HEK293 (cell line): Measurements from ENCODE around the gene DHX32.
"Not testable (repeated sequence)": the region's sequence is repeated elsewhere in the genome, so short reads cannot be mapped to it uniquely, and the experiment has no call there.

Experiments
- CTCF ChIA-PET: fragments of 350-600 bp; formaldehyde crosslinking; extraction: SDS; loops from one replicate; lab custom pipeline; 2021; ENCODE audit warnings: antibody characterized with exemption; lab: Yijun Ruan, JAX
- POLR2A ChIA-PET: fragments of 300-600 bp; formaldehyde crosslinking; extraction: SDS; loops from one replicate; lab custom pipeline; 2020; ENCODE audit warnings: antibody characterized with exemption, inconsistent platforms; lab: Yijun Ruan, JAX
- H3K27ac ChIP-seq: fragments of 200-500 bp; sonication (Bioruptor generic); 2 replicates; pipeline ENCODE4 v1.5.1; 2014; ENCODE audit warnings: low read depth, low read length, control low read depth, inconsistent platforms; ENCODE audit errors: extremely low read depth
- H3K36me3 ChIP-seq, 2 experiments: fragments of 200-500 bp in 1 of 2; sonication (Bioruptor generic) in 1 of 2; 1 replicate in 1 of 2; 2 replicates in 1 of 2; pipeline ENCODE4 v1.5.1; 2014 to 2017; ENCODE audit warnings: inconsistent platforms in 2 of 2, low read length in 2 of 2; ENCODE audit not compliant: control insufficient read depth in 2 of 2, insufficient read depth in 1 of 2
- H3K4me1 ChIP-seq: fragments of 200-500 bp; sonication (Bioruptor generic); 2 replicates; pipeline ENCODE4 v1.5.1; 2014; ENCODE audit warnings: mild to moderate bottlenecking, low read length, inconsistent platforms; ENCODE audit not compliant: control insufficient read depth, insufficient read depth
- H3K4me3 ChIP-seq: 2 replicates; pipeline ENCODE4 v1.5.1; 2011; ENCODE audit warnings: low read depth, mild to moderate bottlenecking, control low read depth, low read length, moderate library complexity
- H3K9me3 ChIP-seq: fragments of 200-500 bp; sonication (Bioruptor generic); 2 replicates; pipeline ENCODE4 v1.5.1; 2014; ENCODE audit warnings: low read depth, low read length, inconsistent platforms; ENCODE audit not compliant: control insufficient read depth, insufficient read depth
- GLIS1 ChIP-seq: fragments of 450-650 bp; formaldehyde crosslinking; IDR thresholded peaks from 2 replicates; pipeline ENCODE4 v1.5.1; 2016; ENCODE audit warnings: missing biosample characterization, missing genetic modification characterization
- GLIS2 ChIP-seq: fragments of 450-650 bp; formaldehyde crosslinking; IDR thresholded peaks from 2 replicates; pipeline ENCODE4 v1.5.1; 2016; ENCODE audit warnings: missing biosample characterization, missing genetic modification characterization
- IKZF3 ChIP-seq: fragments of 450-650 bp; IDR thresholded peaks from 2 replicates; pipeline ENCODE4 v1.5.0; 2018; ENCODE audit warnings: missing biosample characterization, mild to moderate bottlenecking, missing genetic modification characterization, moderate library complexity
- PRDM1 ChIP-seq: fragments of 450-650 bp; formaldehyde crosslinking; IDR thresholded peaks from 2 replicates; pipeline ENCODE4; 2016; ENCODE audit warnings: missing biosample characterization, missing genetic modification characterization
- SP3 ChIP-seq: fragments of 450-650 bp; formaldehyde crosslinking; IDR thresholded peaks from 2 replicates; pipeline ENCODE4 v1.5.1; 2016; ENCODE audit warnings: missing biosample characterization, missing genetic modification characterization
- ZBTB11 ChIP-seq: fragments of 450-650 bp; formaldehyde crosslinking; conservative IDR thresholded peaks from 2 replicates; pipeline ENCODE4 v1.5.1; 2016; ENCODE audit warnings: low read depth, missing biosample characterization, missing genetic modification characterization
- ZBTB17 ChIP-seq: fragments of 450-650 bp; formaldehyde crosslinking; IDR thresholded peaks from 2 replicates; pipeline ENCODE4 v1.5.1; 2016; ENCODE audit warnings: missing biosample characterization, missing genetic modification characterization
- ZBTB20 ChIP-seq: fragments of 450-650 bp; formaldehyde crosslinking; IDR thresholded peaks from 2 replicates; pipeline ENCODE4 v1.5.1; 2016; ENCODE audit warnings: missing biosample characterization, missing genetic modification characterization
- ZBTB26 ChIP-seq: fragments of 450-650 bp; formaldehyde crosslinking; optimal IDR thresholded peaks from 2 replicates; pipeline ENCODE3; 2016; ENCODE audit warnings: missing biosample characterization, mild to moderate bottlenecking, missing genetic modification characterization
- ZBTB8A ChIP-seq: fragments of 450-650 bp; formaldehyde crosslinking; IDR thresholded peaks from 2 replicates; pipeline ENCODE4 v1.5.1; 2016; ENCODE audit warnings: missing biosample characterization, missing genetic modification characterization
- ZIC2 ChIP-seq: fragments of 450-650 bp; formaldehyde crosslinking; IDR thresholded peaks from 2 replicates; pipeline ENCODE4 v1.5.1; 2016; ENCODE audit warnings: missing biosample characterization, missing genetic modification characterization
- ZNF335 ChIP-seq: fragments of 450-650 bp; formaldehyde crosslinking; conservative IDR thresholded peaks from 2 replicates; pipeline ENCODE4 v1.5.1; 2016; ENCODE audit warnings: missing biosample characterization, missing genetic modification characterization
- ZNF341 ChIP-seq: fragments of 450-650 bp; formaldehyde crosslinking; IDR thresholded peaks from 2 replicates; pipeline ENCODE4; 2016; ENCODE audit warnings: low read depth, missing biosample characterization, missing genetic modification characterization
- ZNF366 ChIP-seq: fragments of 450-650 bp; formaldehyde crosslinking; conservative IDR thresholded peaks from 2 replicates; pipeline ENCODE4 v1.5.1; 2016; ENCODE audit warnings: missing biosample characterization, missing genetic modification characterization
- ZNF423 ChIP-seq: fragments of 450-650 bp; formaldehyde crosslinking; IDR thresholded peaks from 2 replicates; pipeline ENCODE4 v1.5.1; 2016; ENCODE audit warnings: missing biosample characterization, missing genetic modification characterization
- ZNF600 ChIP-seq: fragments of 450-650 bp; formaldehyde crosslinking; IDR thresholded peaks from 2 replicates; pipeline ENCODE4 v1.5.1; 2016; ENCODE audit warnings: missing biosample characterization, missing genetic modification characterization
- ZSCAN30 ChIP-seq: fragments of 450-650 bp; IDR thresholded peaks from 2 replicates; pipeline ENCODE4 v1.5.1; 2018; ENCODE audit warnings: missing biosample characterization, mild to moderate bottlenecking, missing genetic modification characterization, moderate library complexity
- TF ChIP-seq, protein P1 (sequence below): sonication (generic); formaldehyde crosslinking; IDR thresholded peaks from 2 replicates; pipeline ENCODE4 v1.8.1; 2022; ENCODE audit warnings: mild to moderate bottlenecking, moderate library complexity, missing genetic modification reagents

DHX32 gene

DNA sequence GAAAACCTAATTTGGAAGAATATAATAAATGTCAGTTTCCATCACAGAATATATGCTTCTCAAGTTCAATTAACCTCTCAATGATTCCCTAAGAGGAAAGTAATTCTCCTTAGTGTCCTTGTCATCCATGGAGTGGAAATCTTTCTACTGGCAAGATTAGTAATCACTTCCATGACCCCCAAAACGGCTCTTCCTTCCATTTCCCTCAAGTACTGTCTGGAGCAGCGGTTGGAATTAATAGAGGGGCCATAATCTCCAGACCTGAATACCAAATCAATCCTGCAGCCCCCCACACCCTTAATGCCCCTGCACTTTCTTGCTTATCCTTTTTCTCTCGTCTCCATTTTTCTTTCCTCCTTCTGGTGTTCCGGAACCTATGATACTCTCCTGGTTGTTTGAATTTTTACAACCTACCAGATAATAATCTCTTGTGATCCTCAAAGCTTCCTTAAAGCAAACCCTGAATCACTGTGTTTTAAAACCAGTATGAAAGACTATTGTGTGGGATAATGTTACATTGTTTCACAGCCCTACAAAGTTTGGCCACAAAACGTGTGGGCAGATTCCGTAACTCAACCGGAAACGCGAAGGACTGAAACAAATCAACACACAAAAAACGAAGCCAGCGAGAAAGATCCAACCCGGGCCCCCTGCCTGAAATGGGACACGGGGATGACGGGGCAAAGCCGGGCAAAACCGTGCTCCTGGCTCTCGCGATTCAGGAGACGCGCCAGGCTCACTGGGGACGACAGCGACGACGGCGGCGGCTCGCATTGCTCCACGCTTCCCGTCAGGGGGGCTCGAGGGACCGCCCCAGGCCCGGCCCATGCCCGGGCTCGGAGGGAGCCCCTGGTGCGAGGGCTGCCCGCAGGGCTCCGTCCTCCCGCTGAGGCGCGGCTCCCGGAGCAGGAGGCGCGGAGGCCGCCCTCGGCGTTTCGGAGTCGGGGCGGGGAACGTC is 14.3 kb upstream of the DHX32 start:
- H3K4me1 ChIP-seq, POLR2A ChIA-PET, H3K36me3 ChIP-seq, H3K9me3 ChIP-seq: not testable (repeated sequence)
- H3K27ac ChIP-seq = peak overlapping the region; percentile 76
- H3K4me3 ChIP-seq = peak overlapping the region; percentile 68
- TF ChIP-seq IKZF3 (tag by site-specific recombination) (peak; percentile 20; the same call in 1 of the 2 replicates), ZNF600 (tag by site-specific recombination) (0 out of 2 replicates have a peak, but pooled peaks have one; percentile 49), ZIC2 (tag by site-specific recombination) (peak; percentile 77), ZBTB17 (peak; percentile 89), ZBTB8A (tag by site-specific recombination) (peak; percentile 41), ZNF341 (tag by site-specific recombination) (peak; percentile 76), GLIS2 (tag by site-specific recombination) (peak; percentile 70; the same call in 1 of the 2 replicates), PRDM1 (tag by site-specific recombination) (peak; percentile 42; the same call in 1 of the 2 replicates), ZNF366 (tag by site-specific recombination) (peak; percentile 59; the same call in 1 of the 2 replicates), ZBTB20 (peak; percentile 79; the same call in 1 of the 2 replicates), ZNF335 (tag by site-specific recombination) (peak; percentile 49), ZBTB26 (tag by site-specific recombination) (peak; percentile 58), GLIS1 (peak; percentile 58), SP3 (tag by site-specific recombination) (0 out of 2 replicates have a peak, but pooled peaks have one; percentile 6), ZSCAN30 (tag by site-specific recombination) (0 out of 2 replicates have a peak, but pooled peaks have one; percentile 32), ZBTB11 (tag by site-specific recombination) (peak; percentile 32; the same call in 1 of the 2 replicates), ZNF423 (peak; percentile 81)
- TF ChIP-seq, protein P1, sequence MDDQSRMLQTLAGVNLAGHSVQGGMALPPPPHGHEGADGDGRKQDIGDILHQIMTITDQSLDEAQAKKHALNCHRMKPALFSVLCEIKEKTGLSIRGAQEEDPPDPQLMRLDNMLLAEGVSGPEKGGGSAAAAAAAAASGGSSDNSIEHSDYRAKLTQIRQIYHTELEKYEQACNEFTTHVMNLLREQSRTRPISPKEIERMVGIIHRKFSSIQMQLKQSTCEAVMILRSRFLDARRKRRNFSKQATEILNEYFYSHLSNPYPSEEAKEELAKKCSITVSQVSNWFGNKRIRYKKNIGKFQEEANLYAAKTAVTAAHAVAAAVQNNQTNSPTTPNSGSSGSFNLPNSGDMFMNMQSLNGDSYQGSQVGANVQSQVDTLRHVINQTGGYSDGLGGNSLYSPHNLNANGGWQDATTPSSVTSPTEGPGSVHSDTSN = 0 out of 2 replicates have a peak, but pooled peaks have one; percentile 42
- CTCF ChIA-PET = interaction anchor here (0.6 to 0.7 kb wide), 3 partner anchors 16 to 77 kb away, joined by 3 to 4 read pairs (median 3); no protein-coding TSS in a partner anchor

DNA sequence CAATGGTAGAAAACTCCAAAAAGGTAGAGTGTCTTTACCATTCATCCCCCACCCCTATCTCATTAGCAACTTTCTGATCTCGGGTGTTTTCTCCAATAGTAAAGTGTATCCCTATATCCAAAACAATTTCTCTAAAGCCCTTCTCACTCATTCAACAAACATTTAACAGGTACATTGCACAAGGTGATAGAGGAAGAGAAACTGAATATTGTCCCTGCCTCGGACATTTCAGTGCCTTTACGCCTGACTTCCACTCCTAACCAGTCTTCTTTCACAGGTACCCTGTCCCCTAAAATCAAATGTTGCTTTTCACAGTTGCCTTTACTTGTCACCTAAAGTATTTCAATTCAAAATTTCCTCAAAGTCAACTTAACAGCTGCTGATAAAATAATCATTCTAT is 13.1 kb upstream of the DHX32 start:
- H3K4me1 ChIP-seq, H3K36me3 ChIP-seq, CTCF ChIA-PET, H3K27ac ChIP-seq, H3K4me3 ChIP-seq, H3K9me3 ChIP-seq, POLR2A ChIA-PET: not testable (repeated sequence)

- H3K9me3 ChIP-seq, POLR2A ChIA-PET, H3K36me3 ChIP-seq, CTCF ChIA-PET, H3K27ac ChIP-seq, H3K4me1 ChIP-seq, H3K4me3 ChIP-seq: not testable (repeated sequence)
Measured at GRCh38 chr10:125892402-125892801, 11.3 kb upstream of the DHX32 start.
